Ammon's horn (tissue), 1 donor: ENCODE data around the gene DSTN.

ENCODE experiments used
- DNase-seq: peaks from one replicate; pipeline ENCODE4 v3.0.0-alpha.2; 2016; ENCODE audit warnings: low spot score

The DSTN gene

DNA sequence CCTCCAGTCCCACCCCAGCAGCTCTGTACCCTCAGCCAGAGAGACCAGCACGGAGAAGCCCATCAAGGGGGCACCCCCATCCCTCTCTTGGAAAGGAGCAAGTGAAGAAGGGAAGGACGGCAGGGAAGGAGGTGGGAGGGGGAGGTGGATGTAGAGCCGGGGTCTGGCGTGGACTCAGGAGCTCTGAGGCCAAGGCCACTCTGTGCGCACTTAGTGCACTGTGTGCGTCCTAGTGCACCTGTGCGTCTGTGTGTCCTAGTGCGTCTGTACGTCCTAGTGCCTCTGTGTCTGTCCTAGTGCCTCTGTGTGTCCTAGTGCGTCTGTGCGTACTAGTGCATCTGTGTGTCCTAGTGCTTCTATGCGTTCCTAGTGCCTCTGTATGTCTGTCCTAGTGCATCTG lies 54.2 kb downstream of the DSTN start:
- DNase-seq = no peak

GRCh38 chr20:17624551-17625245 lies 54.8 kb downstream of the DSTN start:
- DNase-seq = no peak

GRCh38 chr20:17625246-17626051 lies 55.6 kb downstream of the DSTN start:
- no peak for DNase-seq

- DNase-seq = no peak
Observed at GRCh38 chr20:17626217-17627007, 56.5 kb downstream of the DSTN start.

- DNase-seq = no peak
Observed at GRCh38 chr20:17627101-17627955, 57.5 kb downstream of the DSTN start.

DNA sequence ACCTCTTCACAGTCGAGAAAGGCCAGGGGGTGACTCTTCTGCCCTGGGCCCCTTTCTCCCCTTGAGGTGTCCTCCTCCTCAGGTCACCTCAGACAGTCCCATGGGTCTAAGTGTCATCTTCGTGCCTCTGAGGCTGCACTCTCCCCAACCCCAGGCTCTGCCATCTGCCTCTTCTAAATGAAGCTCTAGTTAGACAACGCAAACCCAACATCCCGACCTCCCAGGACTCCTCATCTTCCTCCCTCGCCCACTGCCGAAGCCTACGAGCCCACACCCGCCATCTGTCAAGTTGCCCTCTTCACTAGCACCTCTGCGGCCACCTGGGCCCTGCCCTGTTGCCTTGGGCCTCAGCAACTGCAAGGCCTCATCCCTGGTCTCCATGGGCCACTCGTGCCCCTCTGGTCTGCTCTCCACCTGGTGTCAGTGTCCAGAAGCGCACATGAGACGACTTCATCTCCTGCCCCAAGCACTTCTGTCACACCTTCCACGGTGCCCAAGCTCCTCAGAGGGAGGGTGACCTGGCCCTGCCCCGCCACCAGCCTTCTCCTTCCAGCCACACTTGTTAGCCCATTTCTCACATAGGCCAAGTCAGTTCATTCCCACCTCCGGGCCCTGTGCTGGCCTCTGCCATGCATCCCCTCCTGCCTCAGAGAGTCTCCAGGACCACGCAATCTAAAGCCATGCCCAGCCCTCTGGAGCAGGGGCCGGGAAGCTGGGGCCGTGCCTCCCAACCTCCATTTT lies 58.4 kb downstream of the DSTN start:
- DNase-seq = no peak

DNA sequence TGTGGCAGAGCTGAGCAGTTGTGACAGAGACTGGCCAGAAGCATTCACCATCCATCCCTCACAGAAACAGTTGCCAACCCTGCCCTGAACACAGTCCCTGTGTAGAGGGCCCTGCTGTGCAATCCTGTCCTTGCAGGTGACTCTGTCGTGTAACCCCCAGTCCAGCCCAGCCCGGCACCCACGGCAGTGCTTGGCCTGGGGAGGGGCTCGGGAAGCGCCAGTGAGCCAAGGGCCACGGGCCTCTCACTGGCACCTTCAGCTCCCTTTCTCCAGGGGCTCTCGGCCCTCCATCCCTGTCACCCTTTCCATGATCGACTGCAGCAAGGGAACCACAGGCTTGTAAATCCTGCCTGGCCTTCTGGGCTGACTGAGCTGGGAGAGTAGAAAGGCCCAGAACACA lies 59.1 kb downstream of the DSTN start:
- no peak for DNase-seq

DNA sequence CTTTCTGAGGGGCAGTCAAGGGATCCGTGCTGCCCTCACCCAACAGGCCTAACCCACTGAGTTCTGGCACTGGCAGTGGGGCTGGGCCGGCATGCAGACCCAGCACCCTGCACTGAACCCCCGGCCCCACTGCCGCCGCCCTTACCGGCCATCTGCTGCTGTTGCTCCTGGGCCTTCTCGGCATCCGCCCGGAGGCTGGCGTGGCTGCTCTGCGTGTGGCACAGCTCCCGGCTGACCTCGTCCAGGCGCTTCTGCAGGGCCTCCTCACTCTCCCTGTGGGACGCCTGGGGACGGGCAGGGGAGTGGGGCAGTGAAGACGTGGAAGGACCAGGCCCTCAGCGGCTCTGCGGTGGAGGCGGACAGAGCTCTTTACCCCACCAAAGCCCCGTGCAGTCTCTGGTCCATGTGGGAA lies 59.8 kb downstream of the DSTN start:
- no peak for DNase-seq

- no peak for DNase-seq
Observed at GRCh38 chr20:17630151-17630805, 60.4 kb downstream of the DSTN start.

DNA sequence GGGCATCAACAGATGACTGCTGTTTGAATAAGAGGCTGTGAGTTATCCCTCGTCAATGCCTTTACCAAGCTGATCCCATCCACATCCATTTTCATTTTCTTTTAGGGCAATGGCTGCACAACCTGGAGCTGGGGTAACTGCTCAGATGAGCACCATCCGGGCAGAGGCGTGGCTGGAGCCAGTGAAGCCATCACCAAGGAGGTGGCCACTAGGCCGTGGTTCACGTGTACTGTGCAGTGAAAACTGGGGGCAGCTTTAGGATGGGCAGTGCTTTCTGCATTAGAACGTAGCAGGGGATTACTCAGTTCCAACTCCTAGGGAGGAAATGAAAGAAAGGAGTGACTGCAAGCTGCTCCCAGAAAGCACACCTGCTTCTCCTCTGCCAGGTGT lies 60.9 kb downstream of the DSTN start:
- DNase-seq = no peak

DNA sequence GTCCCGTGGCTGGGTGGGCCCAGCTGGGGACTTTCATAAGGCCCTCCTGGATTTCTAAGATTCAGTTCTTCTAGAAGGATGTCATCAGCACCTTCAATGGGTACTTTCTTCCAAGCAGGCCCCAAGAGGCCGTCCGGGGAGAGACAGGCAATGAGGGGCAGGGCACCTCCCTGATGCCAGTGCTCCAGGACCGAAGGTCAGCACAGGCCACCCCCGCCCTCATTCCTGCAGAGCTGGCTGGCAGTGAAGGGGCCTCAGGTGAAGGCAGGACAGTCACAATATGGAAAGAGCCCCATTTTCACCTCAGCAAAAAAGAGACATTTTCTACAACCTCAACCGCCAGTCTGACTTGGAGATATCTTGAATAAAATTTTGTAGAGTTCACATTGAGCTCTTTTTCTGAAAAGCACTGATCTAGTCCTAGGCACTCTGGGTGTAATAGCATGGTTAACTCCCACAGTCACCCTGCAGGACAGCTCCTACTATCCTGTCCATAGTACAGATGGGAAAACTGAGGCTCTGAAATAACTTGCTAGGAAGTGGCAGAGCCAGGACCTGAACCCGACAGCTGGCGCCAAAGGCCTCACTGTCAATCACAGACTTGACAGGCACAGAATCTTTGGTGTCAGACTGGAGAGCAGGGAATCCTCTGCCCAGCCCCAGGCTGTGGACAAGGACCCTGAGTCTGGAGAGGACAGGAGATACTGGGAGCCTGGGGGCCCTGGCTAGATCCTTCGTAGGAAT lies 61.9 kb downstream of the DSTN start:
- DNase-seq = no peak

DNA sequence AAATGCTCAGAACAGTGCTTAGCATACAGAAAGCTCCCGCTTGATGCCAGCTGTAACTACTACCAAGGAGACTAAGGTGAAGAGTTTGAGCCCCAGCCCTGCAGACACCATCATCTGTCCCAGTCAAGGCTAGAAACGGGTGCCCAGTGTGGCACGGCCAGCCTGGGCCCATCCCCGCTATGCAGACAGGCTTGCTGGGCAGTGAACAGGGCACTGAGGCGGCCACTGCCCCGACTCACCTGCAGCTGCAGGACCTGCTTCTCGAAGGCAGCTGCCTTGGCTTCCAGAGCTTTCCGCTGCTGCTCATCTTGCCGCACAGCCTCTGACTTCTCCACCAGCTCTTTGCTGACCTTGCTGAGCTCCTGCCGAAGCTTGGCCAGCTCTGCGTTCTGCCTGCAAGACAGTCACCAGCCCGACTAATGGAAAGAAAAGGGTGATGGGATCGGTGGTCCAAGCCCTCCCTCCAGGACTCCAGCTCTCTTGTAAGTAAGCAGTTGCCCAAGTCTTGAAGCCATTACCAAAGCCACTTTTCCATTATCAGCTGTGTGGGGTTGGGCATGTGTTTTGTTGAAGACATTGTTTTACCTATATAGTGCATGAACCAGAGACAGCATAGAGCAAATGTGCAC lies 63.5 kb downstream of the DSTN start:
- no peak for DNase-seq

DNA sequence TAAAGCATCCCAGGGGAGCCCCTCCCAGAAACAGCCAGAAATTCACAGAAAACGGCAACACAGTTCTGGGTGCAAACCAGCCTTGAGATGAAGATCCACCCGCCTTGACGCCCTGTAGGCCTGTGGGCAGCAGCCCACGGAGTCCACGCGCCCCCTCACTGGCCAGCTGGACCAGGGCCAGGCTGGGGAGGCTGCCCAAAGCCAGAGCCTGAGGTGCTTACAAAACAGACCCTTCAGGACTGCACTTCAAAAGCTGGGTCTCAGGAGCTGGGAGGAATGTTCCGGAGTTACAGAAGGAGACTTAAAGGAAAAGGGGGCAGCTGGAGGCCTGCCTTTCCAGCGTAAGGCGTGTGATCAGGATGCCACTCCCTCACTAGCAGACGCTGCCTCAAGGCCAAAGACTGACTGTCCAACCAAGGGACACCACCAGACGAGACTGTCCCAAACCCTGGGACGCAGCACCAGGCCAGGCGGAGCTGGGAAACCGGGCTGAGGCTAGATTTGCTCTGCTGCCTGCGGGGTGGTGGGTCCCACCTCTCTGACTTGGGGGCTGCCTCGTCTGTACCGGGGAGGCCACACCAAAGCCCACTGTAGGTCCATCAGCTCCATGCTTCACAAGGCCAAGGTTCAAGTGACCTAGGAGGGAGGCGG lies 64.1 kb downstream of the DSTN start:
- no peak for DNase-seq

- DNase-seq = peak; percentile 73
Observed at GRCh38 chr20:17634661-17635331, 64.9 kb downstream of the DSTN start.

DNA sequence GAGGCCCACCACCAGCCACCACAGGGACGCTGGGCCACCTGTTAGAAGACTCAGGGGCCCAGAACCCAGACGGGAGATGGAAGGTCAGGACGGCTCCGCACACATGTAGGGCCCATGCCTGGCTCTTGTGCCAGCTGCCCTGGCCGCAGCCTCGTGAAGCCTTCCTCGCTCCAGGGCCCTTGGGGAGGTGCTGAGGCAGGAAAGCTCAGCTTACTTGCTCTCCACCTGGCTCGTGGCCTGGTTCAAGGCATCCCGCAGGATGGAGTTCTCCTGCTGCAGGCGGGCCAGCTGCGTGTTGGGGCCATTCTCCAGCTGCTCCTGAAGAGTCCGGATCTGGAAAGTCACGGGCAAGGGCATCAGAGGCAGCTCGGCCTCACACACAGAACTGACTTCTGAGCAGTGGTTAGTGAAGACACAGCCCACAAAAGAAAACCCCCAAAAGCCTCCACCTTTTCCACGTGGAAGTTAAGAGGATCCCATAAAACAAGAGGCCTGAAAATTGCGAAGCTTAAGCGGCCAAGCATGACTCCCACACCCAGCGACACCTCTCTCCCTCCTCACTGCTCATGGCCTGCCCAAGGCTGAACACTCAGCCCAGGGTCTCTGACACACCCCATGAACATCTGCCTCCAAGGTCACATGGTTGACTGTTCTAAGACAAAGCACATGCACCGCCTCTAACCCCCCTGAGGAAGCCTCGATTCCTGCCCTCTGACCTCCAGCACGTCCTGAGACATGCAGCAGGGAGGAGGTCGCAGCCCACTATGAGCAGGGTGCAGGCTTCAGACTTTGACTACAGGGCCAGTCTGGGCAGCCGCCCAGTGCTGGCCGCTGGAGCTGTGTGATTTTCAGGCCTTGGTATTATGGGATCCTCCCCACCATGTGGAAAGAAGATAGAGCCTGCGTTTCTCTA lies 65.7 kb downstream of the DSTN start:
- DNase-seq = no peak

DNA sequence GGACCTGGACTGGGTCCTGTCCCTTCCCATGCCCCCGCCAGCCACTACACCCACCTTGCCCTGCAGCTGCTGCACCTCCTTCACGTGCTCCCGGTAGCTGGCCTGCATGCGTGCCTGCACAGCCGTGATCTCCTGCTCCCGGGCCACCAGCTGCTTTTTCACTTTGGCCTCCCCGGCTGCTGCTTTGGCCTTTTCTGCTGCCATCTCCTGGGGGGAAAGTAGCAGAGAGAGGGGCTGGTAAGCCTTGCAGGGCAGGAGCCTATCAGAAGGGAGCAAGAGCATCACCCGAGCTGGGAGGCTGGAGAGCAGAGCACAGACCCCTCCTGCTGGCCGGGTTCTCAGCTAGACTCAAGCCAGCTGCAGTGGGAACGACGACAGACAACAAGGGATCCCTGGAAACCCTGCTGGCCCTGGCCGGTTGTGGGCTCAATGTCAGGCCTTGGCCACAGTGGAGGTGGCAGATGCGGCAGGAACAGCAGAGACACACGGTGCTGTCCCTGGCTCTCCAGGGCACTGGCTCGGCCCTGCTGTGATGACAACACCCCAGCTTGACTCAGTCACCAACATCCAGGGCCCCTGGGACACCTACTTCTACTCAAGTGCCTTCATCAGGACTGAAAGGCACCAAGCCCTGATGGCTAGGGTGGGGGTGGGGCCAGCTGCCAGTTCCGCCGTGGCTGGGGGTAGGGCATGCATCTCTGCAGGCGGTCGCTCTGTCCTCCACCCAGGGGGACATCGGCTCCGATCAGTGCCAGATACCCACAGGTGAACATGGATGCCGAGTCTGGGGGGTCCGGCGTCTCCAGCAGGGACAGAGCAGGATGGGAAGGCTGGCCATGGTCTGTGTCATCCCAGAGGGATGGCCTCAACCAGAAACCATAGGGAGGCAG lies 66.9 kb downstream of the DSTN start:
- DNase-seq = peak; percentile 93
